PC-9 (cell line): ENCODE results near the gene HAGHL.

Source experiments
- EZH2 ChIP-seq: fragments of 200-600 bp; sonication (generic); IDR thresholded peaks from 2 replicates; pipeline ENCODE4 v1.8.0; 2017; ENCODE audit warnings: antibody characterized with exemption, low read depth
- TF ChIP-seq, protein P1 (sequence below): fragments of 200-600 bp; sonication (generic); conservative IDR thresholded peaks from 2 replicates; pipeline ENCODE4 v1.6.1; 2017; ENCODE audit warnings: mixed run types, antibody characterized with exemption, mild to moderate bottlenecking, moderate library complexity

DNA sequence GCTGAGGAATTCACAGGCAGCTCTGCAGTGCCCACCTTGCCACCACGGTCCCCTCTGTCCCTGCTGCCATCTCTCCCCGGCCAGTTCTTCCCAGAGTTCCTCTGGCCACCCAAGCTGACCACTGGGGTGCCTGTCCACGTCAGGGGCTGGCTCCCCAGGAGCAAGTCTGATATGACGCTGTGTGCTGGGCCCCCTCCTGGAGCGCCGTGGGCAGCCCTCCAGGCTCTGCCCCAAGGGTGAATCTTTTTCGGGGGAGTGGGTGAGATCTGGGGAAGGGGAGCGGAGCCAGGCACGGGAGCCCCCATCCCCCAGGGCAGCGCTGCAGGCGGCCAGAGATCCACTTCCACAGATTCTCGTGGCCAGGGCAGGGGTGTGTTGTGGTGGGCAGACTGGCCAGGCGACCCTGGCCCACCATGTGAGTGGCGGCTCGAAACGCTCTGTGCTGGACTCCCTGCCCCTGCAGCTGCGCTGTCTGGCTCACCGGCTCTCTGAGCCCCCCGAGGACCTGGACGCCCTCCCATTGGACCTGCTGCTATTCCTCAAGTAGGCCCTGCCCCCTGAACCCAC is 37.4 kb downstream of the HAGHL start:
- TF ChIP-seq, protein P1, sequence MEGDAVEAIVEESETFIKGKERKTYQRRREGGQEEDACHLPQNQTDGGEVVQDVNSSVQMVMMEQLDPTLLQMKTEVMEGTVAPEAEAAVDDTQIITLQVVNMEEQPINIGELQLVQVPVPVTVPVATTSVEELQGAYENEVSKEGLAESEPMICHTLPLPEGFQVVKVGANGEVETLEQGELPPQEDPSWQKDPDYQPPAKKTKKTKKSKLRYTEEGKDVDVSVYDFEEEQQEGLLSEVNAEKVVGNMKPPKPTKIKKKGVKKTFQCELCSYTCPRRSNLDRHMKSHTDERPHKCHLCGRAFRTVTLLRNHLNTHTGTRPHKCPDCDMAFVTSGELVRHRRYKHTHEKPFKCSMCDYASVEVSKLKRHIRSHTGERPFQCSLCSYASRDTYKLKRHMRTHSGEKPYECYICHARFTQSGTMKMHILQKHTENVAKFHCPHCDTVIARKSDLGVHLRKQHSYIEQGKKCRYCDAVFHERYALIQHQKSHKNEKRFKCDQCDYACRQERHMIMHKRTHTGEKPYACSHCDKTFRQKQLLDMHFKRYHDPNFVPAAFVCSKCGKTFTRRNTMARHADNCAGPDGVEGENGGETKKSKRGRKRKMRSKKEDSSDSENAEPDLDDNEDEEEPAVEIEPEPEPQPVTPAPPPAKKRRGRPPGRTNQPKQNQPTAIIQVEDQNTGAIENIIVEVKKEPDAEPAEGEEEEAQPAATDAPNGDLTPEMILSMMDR: no peak
- TF ChIP-seq EZH2: no peak
